ENCODE results near the gene RABAC1. TPM values are rescaled to one million over a fixed set of nuclear protein-coding genes. Genes with fewer than 3 reads are reported as not detected.

Gene RABAC1
- total RNA-seq, 1 experiment from 2014 or later, result 94.0 TPM

DNA sequence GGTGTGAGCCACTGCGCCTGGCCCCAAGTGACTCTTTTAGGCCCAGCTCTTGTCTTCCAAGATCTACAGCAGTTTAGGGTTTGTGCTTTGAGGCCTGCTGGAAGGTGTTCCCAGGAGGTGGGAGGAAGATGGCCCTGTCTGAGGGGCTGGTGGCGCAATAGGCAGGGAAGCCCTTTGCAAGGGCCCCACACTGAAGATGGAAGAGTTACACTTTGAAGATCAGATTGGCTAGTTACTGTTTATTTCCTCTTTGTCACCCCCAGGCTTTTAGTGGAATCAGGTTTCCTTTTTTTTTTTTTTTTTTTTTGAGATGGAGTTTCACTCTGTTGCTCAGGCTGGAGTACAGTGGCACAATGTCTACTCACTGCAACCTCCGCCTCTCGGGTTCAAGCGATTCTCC is 1.9 kb upstream of the RABAC1 start:
- Mint-ChIP-seq H3K4me1 (peaks cover 16 to 22% of the 10 kb centered on the region in 2 experiments), H3K36me3 (ENCODE audit: insufficient read depth in 1 of 3, low read depth in 3 of 3) (peaks cover 4 to 17% (median 5%) of the 10 kb centered on the region in 3 experiments; a peak in 5 of 7 replicates), H3K27me3 (ENCODE audit: low read depth) (no peaks in the 10 kb centered on the region), H3K4me3 (no peak overlapping the region), H3K27ac (peak overlapping the region in 1 of 3 experiments; percentile 82; a peak in 1 of 7 replicates), H3K9me3 (no peaks in the 10 kb centered on the region)
- Histone ChIP-seq H2AK5ac (ENCODE audit: insufficient read length, low read length) (no peak overlapping the region), H3K27me3 (ENCODE audit: insufficient read depth, low read length) (no peaks in the 10 kb centered on the region), H2BK12ac (ENCODE audit: insufficient read length, low read depth, low read length) (no peak overlapping the region), H3K4me1 (ENCODE audit: insufficient read depth, low read length) (no peaks in the 10 kb centered on the region), H3K23me2 (ENCODE audit: insufficient read length, low read depth, low read length, poor library complexity, severe bottlenecking) (no peaks in the 10 kb centered on the region), H4K5ac (ENCODE audit: insufficient read length, low read depth, low read length) (no peak overlapping the region), H2BK5ac (ENCODE audit: insufficient read length, low read length) (no peak overlapping the region), H2BK120ac (ENCODE audit: low read depth, low read length, poor library complexity, severe bottlenecking) (no peak overlapping the region), H3T11ph (ENCODE audit: low read length) (no peak overlapping the region), H3K18ac (ENCODE audit: insufficient read length, low read depth, low read length) (no peak overlapping the region), H3K4me2 (ENCODE audit: insufficient read depth, insufficient read length, low read length) (no peak overlapping the region), H4K8ac (replicated peaks; ENCODE audit: insufficient read length, low read depth, low read length) (no peak overlapping the region), H4K20me1 (ENCODE audit: control insufficient read depth, insufficient read depth, insufficient read length) (peaks cover 3% of the 10 kb centered on the region), H2AFZ (ENCODE audit: low read length) (no peak overlapping the region), H3K79me1 (ENCODE audit: insufficient read depth, low read depth, low read length, poor library complexity, severe bottlenecking) (no peaks in the 10 kb centered on the region), H3K79me2 (ENCODE audit: insufficient read depth, low read length) (no peaks in the 10 kb centered on the region), H2BK20ac (ENCODE audit: low read depth, low read length, poor library complexity, severe bottlenecking) (no peak overlapping the region), H4K91ac (ENCODE audit: insufficient read length, low read depth, low read length) (no peak overlapping the region), H3K4ac (ENCODE audit: low read depth, low read length) (no peak overlapping the region), H3K56ac (ENCODE audit: insufficient read length, low read depth, low read length) (no peak overlapping the region), H2BK15ac (ENCODE audit: low read depth, low read length) (no peak overlapping the region), H3K14ac (ENCODE audit: insufficient read depth, low read length) (no peak overlapping the region), H3K9me3 (ENCODE audit: control insufficient read depth, low read depth, low read length) (no peaks in the 10 kb centered on the region), H3K9ac (ENCODE audit: extremely low read depth, insufficient read length, low read length) (no peak overlapping the region), H3K27ac (ENCODE audit: insufficient read length, low read depth, low read length) (no peak overlapping the region), H3K23ac (ENCODE audit: insufficient read length, low read depth, low read length) (no peak overlapping the region)
- TF ChIP-seq, protein P1, sequence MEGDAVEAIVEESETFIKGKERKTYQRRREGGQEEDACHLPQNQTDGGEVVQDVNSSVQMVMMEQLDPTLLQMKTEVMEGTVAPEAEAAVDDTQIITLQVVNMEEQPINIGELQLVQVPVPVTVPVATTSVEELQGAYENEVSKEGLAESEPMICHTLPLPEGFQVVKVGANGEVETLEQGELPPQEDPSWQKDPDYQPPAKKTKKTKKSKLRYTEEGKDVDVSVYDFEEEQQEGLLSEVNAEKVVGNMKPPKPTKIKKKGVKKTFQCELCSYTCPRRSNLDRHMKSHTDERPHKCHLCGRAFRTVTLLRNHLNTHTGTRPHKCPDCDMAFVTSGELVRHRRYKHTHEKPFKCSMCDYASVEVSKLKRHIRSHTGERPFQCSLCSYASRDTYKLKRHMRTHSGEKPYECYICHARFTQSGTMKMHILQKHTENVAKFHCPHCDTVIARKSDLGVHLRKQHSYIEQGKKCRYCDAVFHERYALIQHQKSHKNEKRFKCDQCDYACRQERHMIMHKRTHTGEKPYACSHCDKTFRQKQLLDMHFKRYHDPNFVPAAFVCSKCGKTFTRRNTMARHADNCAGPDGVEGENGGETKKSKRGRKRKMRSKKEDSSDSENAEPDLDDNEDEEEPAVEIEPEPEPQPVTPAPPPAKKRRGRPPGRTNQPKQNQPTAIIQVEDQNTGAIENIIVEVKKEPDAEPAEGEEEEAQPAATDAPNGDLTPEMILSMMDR (conservative IDR thresholded peaks at IDR 0.05), result no peak
- DNase-seq, result no peak
- no CpG with 5 or more reads among the region's 5 CpGs for WGBS (ENCODE audit: extremely low coverage, insufficient read length, low lambda C conversion rate)
